NCI-H526 treated with DMSO at 0.1 percent for 48 hours (cell line): ENCODE results near the gene TLX3.

ENCODE experiments used
- DNase-seq: peaks from one replicate; lab custom pipeline; 2025; lab: John Stamatoyannopoulos, UW

TLX3 gene

DNA sequence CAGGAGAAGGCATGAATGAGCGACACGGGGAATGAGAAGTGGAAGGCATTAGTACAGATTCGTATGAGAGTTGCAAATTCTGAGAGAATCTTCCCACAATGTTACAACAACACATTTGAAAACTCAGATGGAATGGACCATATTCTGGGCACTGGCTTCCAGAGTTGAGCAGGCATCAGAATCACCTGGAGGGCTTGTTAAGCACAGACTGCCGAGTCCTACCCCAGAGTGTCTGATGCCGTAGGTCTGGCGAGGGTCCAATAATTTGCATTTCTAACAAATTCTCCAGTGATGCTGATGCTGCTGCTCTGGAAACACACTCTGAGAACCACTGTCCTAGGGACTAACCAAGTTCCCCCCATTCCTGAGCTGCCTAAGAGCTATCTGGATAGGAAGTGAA lies 2.9 kb upstream of the TLX3 start:
- DNase-seq, result no peak

DNA sequence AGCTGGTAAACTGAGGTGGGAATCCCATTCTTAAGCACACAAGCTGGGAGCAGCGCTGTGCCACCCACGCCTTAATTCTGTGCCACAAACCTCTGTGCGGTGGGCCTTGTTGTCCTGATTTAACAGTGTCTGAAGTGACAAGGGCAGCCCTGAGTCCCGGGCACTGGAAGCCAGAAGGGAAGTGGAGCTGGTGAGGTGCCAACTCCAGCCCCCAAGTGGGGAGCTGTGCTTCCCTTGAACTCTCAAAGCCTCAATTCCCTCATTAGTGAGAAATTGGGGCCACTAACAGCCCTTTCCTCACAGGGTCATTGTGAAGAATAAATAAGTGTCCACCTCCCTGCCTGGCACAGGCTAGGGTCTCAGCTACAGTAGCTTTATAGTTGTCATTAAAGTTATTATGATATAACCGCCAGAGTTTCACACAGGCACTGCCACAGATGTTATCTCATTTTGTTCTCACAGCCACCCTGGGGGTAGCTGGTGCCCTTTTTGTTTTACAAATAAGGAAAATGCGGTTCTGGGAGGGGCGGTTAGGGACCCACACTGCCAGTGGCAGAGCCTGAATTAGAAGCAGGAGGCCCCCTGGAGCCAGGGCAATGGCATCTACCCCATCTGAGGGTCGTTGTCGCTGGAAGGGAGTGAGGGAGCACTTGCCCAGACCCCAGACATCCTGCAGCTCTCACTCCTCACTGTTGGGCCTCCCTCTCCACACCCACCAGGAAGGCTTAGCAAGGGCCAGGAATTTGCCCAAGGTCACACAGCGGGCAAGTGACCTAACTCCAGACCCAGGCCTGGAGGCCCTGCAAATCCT lies 2.1 kb upstream of the TLX3 start:
- peak; percentile 6 for DNase-seq

- no peak for DNase-seq
These were observed 1.1 kb upstream of the TLX3 start for GRCh38 chr5:171307789-171308452.

GRCh38 chr5:171309276-171310211 lies 496 bp downstream of the TLX3 start:
- no peak for DNase-seq

GRCh38 chr5:171310212-171310818 lies 1.3 kb downstream of the TLX3 start:
- no peak for DNase-seq

DNA sequence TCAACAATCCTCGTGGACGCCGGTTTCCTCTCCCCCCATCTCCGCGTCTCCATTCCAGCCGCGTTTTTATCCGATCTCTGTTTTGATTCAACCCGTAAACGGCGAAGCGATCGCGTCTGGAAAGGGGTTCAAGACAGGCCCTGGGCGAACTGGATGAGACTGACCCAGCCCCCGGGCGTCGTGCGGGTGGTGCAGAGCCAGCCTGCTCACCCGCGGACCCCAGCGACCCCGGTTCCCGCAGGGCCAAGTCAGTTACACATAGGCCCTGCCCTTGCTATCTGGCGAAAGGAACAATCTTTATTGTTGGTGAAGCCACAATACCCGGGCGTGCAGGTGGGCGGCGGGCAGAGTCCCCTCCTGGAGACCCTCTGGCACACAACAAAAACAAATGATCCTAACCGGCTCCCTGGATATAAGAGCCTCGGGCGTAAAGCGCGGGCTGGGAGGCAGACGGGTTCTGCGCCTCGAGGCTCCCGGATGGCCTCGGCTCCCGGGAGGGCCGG lies 1.8 kb downstream of the TLX3 start:
- no peak for DNase-seq

- peak; percentile 30 for DNase-seq
These were observed 2.5 kb downstream of the TLX3 start for GRCh38 chr5:171311322-171312077.

DNA sequence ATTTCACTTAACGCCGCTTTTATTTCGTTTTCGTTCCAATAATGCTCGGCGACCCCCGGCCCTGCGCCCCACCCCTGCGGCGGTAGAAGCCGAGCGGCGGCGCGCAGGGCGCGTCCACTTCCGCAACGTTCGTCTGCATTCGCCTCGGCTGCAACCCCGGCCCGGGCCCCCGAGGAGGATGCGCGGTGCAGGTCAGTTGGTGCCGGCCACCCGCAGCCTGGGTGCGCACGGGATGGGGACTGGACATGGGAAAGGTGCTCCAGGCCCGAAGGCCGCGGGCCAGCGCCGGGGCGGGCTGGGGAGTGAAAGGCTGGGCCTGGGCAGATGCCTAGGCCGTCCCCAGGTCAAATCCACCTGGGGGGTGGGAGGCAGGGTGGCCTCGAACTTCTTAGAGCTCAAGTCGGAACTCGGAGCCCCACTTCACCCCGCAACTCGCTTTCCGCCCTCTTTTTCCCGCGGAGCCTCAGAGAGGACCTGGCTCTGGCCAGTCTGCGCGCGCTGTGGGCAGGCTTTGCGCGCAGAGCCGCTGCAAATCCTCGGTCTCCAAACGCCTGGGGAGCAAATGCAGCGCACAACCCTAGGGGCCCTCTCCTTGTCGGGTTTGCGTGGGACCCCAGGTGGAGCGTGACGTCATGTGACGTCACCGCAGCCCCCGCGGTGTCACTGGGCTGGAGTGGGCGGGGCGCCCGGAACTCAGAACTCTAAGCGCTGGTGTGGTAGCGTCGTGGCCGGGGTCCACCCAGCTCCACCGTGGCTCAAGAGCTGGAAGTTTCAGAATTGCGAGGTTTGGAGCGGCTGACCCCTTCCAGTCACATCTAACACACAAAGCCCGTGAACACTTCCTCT lies 3.3 kb downstream of the TLX3 start:
- no peak for DNase-seq

DNA sequence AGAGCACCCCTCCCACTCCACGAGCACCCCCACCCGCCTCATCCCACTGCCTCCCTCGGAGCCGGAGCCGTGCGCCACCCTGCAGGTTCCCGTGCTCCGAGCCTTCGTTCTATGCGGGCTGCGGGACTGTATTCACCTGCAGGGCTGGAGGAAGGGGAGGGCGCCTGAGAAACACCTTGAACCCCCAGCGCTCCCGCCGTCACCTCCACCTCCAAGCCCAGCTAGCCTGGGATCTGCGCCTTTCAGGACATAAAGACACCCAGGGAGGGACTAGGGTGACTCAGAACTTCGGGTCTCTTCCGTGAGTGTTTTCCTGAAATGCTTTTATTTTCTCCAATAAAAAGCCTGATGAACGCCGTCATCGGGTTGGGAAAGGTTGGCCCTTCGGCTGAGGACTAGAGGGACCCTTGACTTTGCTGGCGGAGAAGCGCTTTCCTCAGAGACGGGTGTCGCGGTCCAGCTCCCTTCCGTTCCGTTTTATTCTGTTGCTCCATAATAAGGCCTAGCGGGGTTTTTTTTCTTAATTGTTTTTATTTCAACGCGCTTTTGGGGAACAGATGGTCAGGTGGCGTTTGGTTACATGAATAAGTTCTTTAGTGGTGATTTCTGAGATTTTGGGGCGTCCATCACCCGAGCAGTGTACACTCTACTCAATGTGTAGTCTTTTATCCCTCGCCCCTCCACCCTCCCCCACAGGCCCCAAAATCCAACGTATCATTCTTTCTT lies 4.6 kb downstream of the TLX3 start:
- DNase-seq, result no peak

DNA sequence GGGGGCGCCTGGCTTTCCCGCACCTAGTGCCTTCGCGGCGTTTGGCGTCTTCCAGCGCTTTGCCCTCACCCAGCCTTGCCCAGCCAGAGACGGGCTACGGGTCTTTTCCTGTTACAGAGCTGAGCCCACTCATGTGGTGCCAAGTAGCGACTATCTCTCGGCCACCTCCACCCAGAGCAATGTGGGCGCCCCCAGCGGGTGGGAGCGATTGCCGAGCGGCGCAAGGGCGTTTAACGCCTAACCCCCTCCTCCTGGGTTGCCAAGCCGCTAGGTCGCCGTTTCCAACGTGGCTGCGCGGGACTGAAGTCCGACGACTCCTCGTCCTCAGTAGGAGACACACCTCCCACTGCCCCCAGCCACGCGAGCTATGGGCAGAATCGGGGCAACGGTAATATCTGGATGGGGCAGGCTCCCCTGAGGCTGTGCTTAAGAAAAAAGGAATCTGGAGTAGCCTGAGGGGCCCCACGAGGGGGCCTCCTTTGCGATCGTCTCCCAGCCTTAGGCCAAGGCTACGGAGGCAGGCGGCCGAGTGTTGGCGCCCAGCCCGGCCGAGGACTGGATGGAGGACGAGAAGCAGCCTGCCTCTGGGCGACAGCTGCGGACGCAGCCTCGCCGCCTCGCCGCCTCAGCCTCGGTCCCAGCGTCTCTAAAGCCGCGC lies 5.8 kb downstream of the TLX3 start:
- DNase-seq, result no peak

GRCh38 chr5:171315386-171315891 lies 6.4 kb downstream of the TLX3 start:
- no peak for DNase-seq

GRCh38 chr5:171315925-171316257 lies 6.8 kb downstream of the TLX3 start:
- DNase-seq, result no peak

GRCh38 chr5:171316258-171317121 lies 7.4 kb downstream of the TLX3 start:
- no peak for DNase-seq

GRCh38 chr5:171317230-171317629 lies 8.2 kb downstream of the TLX3 start:
- no peak for DNase-seq

DNA sequence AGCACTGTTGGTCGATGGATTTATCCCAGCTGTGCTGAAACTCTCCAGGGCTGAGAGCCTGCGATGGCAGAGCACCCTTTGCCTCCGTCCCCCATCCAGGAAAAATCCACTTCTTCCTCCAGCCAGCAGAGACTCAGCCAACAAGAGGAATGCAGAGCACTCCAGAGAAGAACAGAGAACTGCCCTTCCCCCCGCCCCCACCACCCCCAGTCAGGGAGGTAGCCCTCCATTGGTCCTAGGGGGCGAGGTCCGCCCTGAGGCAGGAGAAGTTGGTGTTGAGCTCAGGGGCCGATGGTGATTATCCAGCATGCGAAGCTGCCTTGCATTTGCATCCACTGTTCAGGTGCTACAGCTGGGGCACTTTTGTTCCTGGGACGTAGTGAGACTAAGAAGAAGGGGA lies 9.0 kb downstream of the TLX3 start:
- DNase-seq, result no peak

DNA sequence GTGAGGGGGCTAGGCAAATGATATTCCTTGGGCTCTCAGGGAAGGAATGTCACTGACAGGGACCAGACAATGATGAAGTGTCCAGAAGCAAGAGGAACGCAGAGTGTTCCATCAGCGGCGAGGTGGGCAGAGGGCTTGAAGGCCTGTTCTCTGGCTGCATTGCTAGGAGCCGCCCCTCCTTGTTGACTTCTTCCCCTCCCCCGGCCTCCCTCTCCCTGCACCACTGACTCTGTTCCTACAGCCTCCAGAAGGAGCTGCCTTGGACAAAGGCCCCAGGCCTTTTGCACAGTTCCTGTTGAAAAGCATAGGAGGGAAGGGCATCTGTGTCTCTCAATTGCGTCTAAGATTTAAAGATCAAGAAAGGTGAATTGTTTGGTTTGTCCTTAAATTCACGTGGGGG lies 12.4 kb downstream of the TLX3 start:
- DNase-seq, result no peak

GRCh38 chr5:171322527-171322926 lies 13.5 kb downstream of the TLX3 start:
- no peak for DNase-seq

DNA sequence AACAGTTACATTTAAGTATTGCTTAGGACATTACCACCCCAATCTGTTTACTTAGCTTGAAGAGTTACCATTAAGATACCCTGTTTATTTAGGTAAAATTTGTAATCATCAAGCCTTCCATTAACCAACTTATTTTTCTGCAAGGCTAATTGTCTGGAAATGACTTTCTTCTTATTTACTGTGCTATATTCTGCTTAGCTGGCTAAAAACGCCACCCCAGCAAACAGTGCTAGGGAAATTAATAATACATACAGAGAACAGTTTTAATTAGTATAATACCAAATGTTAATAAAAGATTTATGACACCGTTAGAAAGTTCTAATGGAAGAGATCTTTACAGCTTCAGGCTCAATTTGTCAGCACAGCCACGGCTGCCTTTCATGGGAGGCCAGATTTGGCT lies 14.0 kb downstream of the TLX3 start:
- DNase-seq, result no peak
